Neural cell (in vitro differentiated cells): ENCODE results near the gene HK2. TPM values are rescaled to one million over a fixed set of nuclear protein-coding genes. Genes with fewer than 3 reads are reported as not detected.

Experiments used
- H2AFZ ChIP-seq: fragments of 200-600, 300-800 bp; sonication (generic), shearing (Covaris generic); 2 replicates; pipeline ENCODE4 v1.6.0; 2014; ENCODE audit warnings: low read depth, mild to moderate bottlenecking, antibody characterized with exemption, low read length, moderate library complexity
- H3F3A ChIP-seq: fragments of 200-600 bp; shearing (Covaris generic); 2 replicates; pipeline ENCODE4 v1.6.1; 2016; ENCODE audit warnings: mild to moderate bottlenecking, moderate library complexity, mixed read lengths, antibody characterized with exemption, low read length; ENCODE audit not compliant: insufficient read depth, poor library complexity, severe bottlenecking
- H3K27ac ChIP-seq: fragments of 200-600, 300-800 bp; sonication (generic), shearing (Covaris generic); 2 replicates; pipeline ENCODE4 v1.5.1; 2014; ENCODE audit warnings: mild to moderate bottlenecking, low read length, moderate library complexity
- H3K27me3 ChIP-seq: fragments of 300-800, 200-600 bp; sonication (generic), shearing (Covaris generic); 2 replicates; pipeline ENCODE4 v1.6.0; 2014; ENCODE audit warnings: mild to moderate bottlenecking, low read depth, low read length, moderate library complexity; ENCODE audit not compliant: insufficient read depth
- H3K36me3 ChIP-seq: fragments of 300-800, 200-600 bp; sonication (generic), shearing (Covaris generic); 2 replicates; pipeline ENCODE4 v1.5.1; 2014; ENCODE audit warnings: mild to moderate bottlenecking, antibody characterized with exemption, low read length, moderate library complexity; ENCODE audit not compliant: insufficient read depth
- H3K4me2 ChIP-seq: fragments of 300-800, 200-600 bp; sonication (generic), shearing (Covaris generic); 2 replicates; pipeline ENCODE4 v1.6.0; 2014; ENCODE audit warnings: mild to moderate bottlenecking, low read length
- H3K4me3 ChIP-seq: fragments of 300-800, 200-600 bp; sonication (generic), shearing (Covaris generic); 2 replicates; pipeline ENCODE4 v1.5.1; 2014; ENCODE audit warnings: mild to moderate bottlenecking, low read length, moderate library complexity
- H3K79me2 ChIP-seq: fragments of 200-600 bp; shearing (Covaris generic); replicated peaks from 2 replicates; pipeline ENCODE4 v1.6.0; 2014; ENCODE audit warnings: mild to moderate bottlenecking, low read length, moderate library complexity; ENCODE audit not compliant: insufficient read depth
- H3K9ac ChIP-seq: fragments of 300-800, 200-600 bp; sonication (generic), shearing (Covaris generic); 2 replicates; pipeline ENCODE4 v1.6.1; 2016; ENCODE audit warnings: mild to moderate bottlenecking, low read length, mixed read lengths
- H3K9me2 ChIP-seq: fragments of 200-600 bp; shearing (Covaris generic); 2 replicates; pipeline ENCODE4 v1.6.1; 2016; ENCODE audit warnings: mild to moderate bottlenecking, low read length, mixed read lengths; ENCODE audit not compliant: insufficient read depth
- H3K9me3 ChIP-seq: fragments of 200-600, 300-800 bp; sonication (generic), shearing (Covaris generic); 2 replicates; pipeline ENCODE4 v1.6.1; 2016; ENCODE audit warnings: mild to moderate bottlenecking, mixed run types, low read length, moderate library complexity, mixed read lengths
- H4K20me1 ChIP-seq: fragments of 200-600 bp; shearing (Covaris generic); 2 replicates; pipeline ENCODE4 v1.6.1; 2016; ENCODE audit warnings: mild to moderate bottlenecking, mixed run types; ENCODE audit not compliant: insufficient read depth
- EP300 ChIP-seq: fragments of 450-650 bp; conservative IDR thresholded peaks from 2 replicates; pipeline ENCODE4 v1.6.1; 2014; ENCODE audit warnings: antibody characterized with exemption, mild to moderate bottlenecking, moderate library complexity; ENCODE audit not compliant: poor library complexity, severe bottlenecking
- EZH2 ChIP-seq: fragments of 200-600, 300-800 bp; shearing (Covaris generic), sonication (generic); IDR thresholded peaks from 2 replicates; pipeline ENCODE4 v1.6.1; 2014; ENCODE audit warnings: antibody characterized with exemption, low read length, borderline replicate concordance, mild to moderate bottlenecking; ENCODE audit not compliant: insufficient read depth, poor library complexity, severe bottlenecking
- MXI1 ChIP-seq: fragments of 450-650 bp; conservative IDR thresholded peaks from 2 replicates; pipeline ENCODE4 v1.6.1; 2014; ENCODE audit warnings: antibody characterized with exemption, mild to moderate bottlenecking; ENCODE audit not compliant: poor library complexity, severe bottlenecking
- POLR2AphosphoS5 ChIP-seq: IDR thresholded peaks from 2 replicates; pipeline ENCODE4 v1.6.1; 2012
- RAD21 ChIP-seq: fragments of 450-650 bp; conservative IDR thresholded peaks from 2 replicates; pipeline ENCODE4 v1.6.1; 2014; ENCODE audit warnings: antibody characterized with exemption, mild to moderate bottlenecking, moderate library complexity
- SMC3 ChIP-seq: fragments of 450-650 bp; conservative IDR thresholded peaks from 2 replicates; pipeline ENCODE4 v1.6.1; 2014; ENCODE audit warnings: antibody characterized with exemption, mild to moderate bottlenecking, moderate library complexity; ENCODE audit not compliant: poor library complexity
- polyA plus RNA-seq: library from polyadenylated mRNA; depleted of rRNA; stranded (reverse); fragments of >200 nt; gene quantifications from 2 replicates; pipeline ENCODE4 v1.2.3, GENCODE V29; 2014
- TF ChIP-seq, protein P1 (sequence below): fragments of 450-650 bp; IDR thresholded peaks from 2 replicates; pipeline ENCODE4 v1.5.1; 2014; ENCODE audit warnings: antibody characterized with exemption, mild to moderate bottlenecking, moderate library complexity; ENCODE audit not compliant: poor library complexity, severe bottlenecking
- TF ChIP-seq, protein P2 (sequence below): IDR thresholded peaks from 2 replicates; pipeline ENCODE4 v1.6.1; 2012; ENCODE audit warnings: borderline replicate concordance

The HK2 gene
- polyA plus RNA-seq, 1 donor from 2014 or later = 0.47 TPM

GRCh38 chr2:74834792-74835755 lies 1.1 kb downstream of the HK2 start:
- H3K27me3 ChIP-seq = peaks cover 42% of the 10 kb centered on the region
- H3K9me2 ChIP-seq = no peaks in the 10 kb centered on the region
- no peaks in the 10 kb centered on the region for H3K79me2 ChIP-seq
- H3K27ac ChIP-seq = no peak overlapping the region
- H3F3A ChIP-seq = no peaks in the 10 kb centered on the region
- peak overlapping the region; percentile 39 for H3K4me2 ChIP-seq
- no peaks in the 10 kb centered on the region for H3K36me3 ChIP-seq
- H2AFZ ChIP-seq = no peak overlapping the region
- no peaks in the 10 kb centered on the region for H4K20me1 ChIP-seq
- TF ChIP-seq, protein P1, sequence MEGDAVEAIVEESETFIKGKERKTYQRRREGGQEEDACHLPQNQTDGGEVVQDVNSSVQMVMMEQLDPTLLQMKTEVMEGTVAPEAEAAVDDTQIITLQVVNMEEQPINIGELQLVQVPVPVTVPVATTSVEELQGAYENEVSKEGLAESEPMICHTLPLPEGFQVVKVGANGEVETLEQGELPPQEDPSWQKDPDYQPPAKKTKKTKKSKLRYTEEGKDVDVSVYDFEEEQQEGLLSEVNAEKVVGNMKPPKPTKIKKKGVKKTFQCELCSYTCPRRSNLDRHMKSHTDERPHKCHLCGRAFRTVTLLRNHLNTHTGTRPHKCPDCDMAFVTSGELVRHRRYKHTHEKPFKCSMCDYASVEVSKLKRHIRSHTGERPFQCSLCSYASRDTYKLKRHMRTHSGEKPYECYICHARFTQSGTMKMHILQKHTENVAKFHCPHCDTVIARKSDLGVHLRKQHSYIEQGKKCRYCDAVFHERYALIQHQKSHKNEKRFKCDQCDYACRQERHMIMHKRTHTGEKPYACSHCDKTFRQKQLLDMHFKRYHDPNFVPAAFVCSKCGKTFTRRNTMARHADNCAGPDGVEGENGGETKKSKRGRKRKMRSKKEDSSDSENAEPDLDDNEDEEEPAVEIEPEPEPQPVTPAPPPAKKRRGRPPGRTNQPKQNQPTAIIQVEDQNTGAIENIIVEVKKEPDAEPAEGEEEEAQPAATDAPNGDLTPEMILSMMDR = no peak
- TF ChIP-seq, protein P2, sequence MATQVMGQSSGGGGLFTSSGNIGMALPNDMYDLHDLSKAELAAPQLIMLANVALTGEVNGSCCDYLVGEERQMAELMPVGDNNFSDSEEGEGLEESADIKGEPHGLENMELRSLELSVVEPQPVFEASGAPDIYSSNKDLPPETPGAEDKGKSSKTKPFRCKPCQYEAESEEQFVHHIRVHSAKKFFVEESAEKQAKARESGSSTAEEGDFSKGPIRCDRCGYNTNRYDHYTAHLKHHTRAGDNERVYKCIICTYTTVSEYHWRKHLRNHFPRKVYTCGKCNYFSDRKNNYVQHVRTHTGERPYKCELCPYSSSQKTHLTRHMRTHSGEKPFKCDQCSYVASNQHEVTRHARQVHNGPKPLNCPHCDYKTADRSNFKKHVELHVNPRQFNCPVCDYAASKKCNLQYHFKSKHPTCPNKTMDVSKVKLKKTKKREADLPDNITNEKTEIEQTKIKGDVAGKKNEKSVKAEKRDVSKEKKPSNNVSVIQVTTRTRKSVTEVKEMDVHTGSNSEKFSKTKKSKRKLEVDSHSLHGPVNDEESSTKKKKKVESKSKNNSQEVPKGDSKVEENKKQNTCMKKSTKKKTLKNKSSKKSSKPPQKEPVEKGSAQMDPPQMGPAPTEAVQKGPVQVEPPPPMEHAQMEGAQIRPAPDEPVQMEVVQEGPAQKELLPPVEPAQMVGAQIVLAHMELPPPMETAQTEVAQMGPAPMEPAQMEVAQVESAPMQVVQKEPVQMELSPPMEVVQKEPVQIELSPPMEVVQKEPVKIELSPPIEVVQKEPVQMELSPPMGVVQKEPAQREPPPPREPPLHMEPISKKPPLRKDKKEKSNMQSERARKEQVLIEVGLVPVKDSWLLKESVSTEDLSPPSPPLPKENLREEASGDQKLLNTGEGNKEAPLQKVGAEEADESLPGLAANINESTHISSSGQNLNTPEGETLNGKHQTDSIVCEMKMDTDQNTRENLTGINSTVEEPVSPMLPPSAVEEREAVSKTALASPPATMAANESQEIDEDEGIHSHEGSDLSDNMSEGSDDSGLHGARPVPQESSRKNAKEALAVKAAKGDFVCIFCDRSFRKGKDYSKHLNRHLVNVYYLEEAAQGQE = no peak
- TF ChIP-seq POLR2AphosphoS5 = no peak
- no peak for TF ChIP-seq RAD21
- no peak for TF ChIP-seq EZH2
- no peak for TF ChIP-seq SMC3
- peak; percentile 89 for TF ChIP-seq MXI1
- no peak for TF ChIP-seq EP300
- H3K9me3 ChIP-seq = no peaks in the 10 kb centered on the region
- H3K9ac ChIP-seq = no peak overlapping the region
- peak overlapping the region; percentile 78 for H3K4me3 ChIP-seq

GRCh38 chr2:74835831-74836674 lies 2.1 kb downstream of the HK2 start:
- peaks cover 42% of the 10 kb centered on the region for H3K27me3 ChIP-seq
- H3F3A ChIP-seq = no peaks in the 10 kb centered on the region
- H3K9me2 ChIP-seq = no peaks in the 10 kb centered on the region
- no peaks in the 10 kb centered on the region for H3K9me3 ChIP-seq
- H4K20me1 ChIP-seq = no peaks in the 10 kb centered on the region
- no peak overlapping the region for H3K4me2 ChIP-seq
- H3K4me3 ChIP-seq = peak overlapping the region; percentile 78
- no peak overlapping the region for H3K9ac ChIP-seq
- H3K27ac ChIP-seq = no peak overlapping the region
- H3K36me3 ChIP-seq = no peaks in the 10 kb centered on the region
- H2AFZ ChIP-seq = no peak overlapping the region
- TF ChIP-seq, protein P2 = no peak
- TF ChIP-seq, protein P1 = peak; percentile 80
- TF ChIP-seq SMC3 (peak; percentile 40), RAD21 (peak; percentile 52)
- no peaks in the 10 kb centered on the region for H3K79me2 ChIP-seq
